NCI-H1694 (cell line): ENCODE results near the gene PAK5.

Experiments used
- DNase-seq: peaks from one replicate; lab custom pipeline; 2025; lab: John Stamatoyannopoulos, UW

The PAK5 gene

GRCh38 chr20:9517297-9518162, 321.3 kb downstream of the PAK5 start:
- DNase-seq = no peak

- DNase-seq = no peak
These were observed 322.5 kb downstream of the PAK5 start for GRCh38 chr20:9516234-9516871.

GRCh38 chr20:9515741-9516233, 323.1 kb downstream of the PAK5 start:
- no peak for DNase-seq

- no peak for DNase-seq
These were observed 323.7 kb downstream of the PAK5 start for GRCh38 chr20:9515214-9515585.

GRCh38 chr20:9514461-9515213, 324.2 kb downstream of the PAK5 start, which contains the start of gene LAMP5:
Gene LAMP5, plus strand, starts transcription at chr20:9514590. Its CDS starts 263 bp downstream, at chr20:9514853.
- no peak for DNase-seq

- DNase-seq = no peak
These were observed 324.8 kb downstream of the PAK5 start for GRCh38 chr20:9514072-9514460.

- no peak for DNase-seq
These were observed 328.0 kb downstream of the PAK5 start for GRCh38 chr20:9510911-9511310.

- no peak for DNase-seq
These were observed 329.6 kb downstream of the PAK5 start for GRCh38 chr20:9509246-9509645.

GRCh38 chr20:9508696-9509178, 330.1 kb downstream of the PAK5 start:
- no peak for DNase-seq

GRCh38 chr20:9508240-9508661, 330.6 kb downstream of the PAK5 start:
- no peak for DNase-seq

GRCh38 chr20:9507544-9508239, 331.2 kb downstream of the PAK5 start:
- DNase-seq = no peak

- no peak for DNase-seq
These were observed 331.9 kb downstream of the PAK5 start for GRCh38 chr20:9506964-9507369.

GRCh38 chr20:9506280-9506821, 332.5 kb downstream of the PAK5 start:
- no peak for DNase-seq

- no peak for DNase-seq
These were observed 335.2 kb downstream of the PAK5 start for GRCh38 chr20:9503526-9504245.

- DNase-seq = no peak
These were observed 337.4 kb downstream of the PAK5 start for GRCh38 chr20:9501473-9501872.

- no peak for DNase-seq
These were observed 338.8 kb downstream of the PAK5 start for GRCh38 chr20:9500121-9500520.

GRCh38 chr20:9499126-9499899, 339.6 kb downstream of the PAK5 start:
- no peak for DNase-seq

GRCh38 chr20:9498322-9498721, 340.6 kb downstream of the PAK5 start:
- DNase-seq = no peak

- DNase-seq = no peak
These were observed 342.7 kb downstream of the PAK5 start for GRCh38 chr20:9496155-9496554.

GRCh38 chr20:9495701-9496100, 343.2 kb downstream of the PAK5 start:
- DNase-seq = no peak
